Measurements from ENCODE around the gene GRK3. TPM values are rescaled to one million over a fixed set of nuclear protein-coding genes. Genes with fewer than 3 reads are reported as not detected.

GRK3 gene
- total RNA-seq, 1 experiment from 2014 or later = 14.6 TPM

- BruUV-seq (replicated peaks) = no TSS peak
- CTCF ChIA-PET = no interaction called here
- ATAC-seq = no peak
Measured at GRCh38 chr22:25554689-25555088, 9.8 kb upstream of the GRK3 start.

More at GRCh38 chr22:25554689-25555088, 9.8 kb upstream of the GRK3 start:
- no peaks in the 10 kb centered on the region for H4K20me1 ChIP-seq (ENCODE audit: insufficient read depth)
- H3K9me2 ChIP-seq (ENCODE audit: insufficient read depth) = no peaks in the 10 kb centered on the region
- H3K4me1 ChIP-seq (ENCODE audit: control insufficient read depth in 1 of 2, insufficient read depth in 2 of 2, low read length in 2 of 2) = no peaks in the 10 kb centered on the region
- POLR2A ChIA-PET = no interaction called here
- RAD21 ChIA-PET (ENCODE audit: low non-redundant PET in 1 of 2, low total read pairs in 2 of 2, uncharacterized antibody in 2 of 2, unreplicated experiment in 2 of 2) = no interaction called here
- H3K4me3 ChIP-seq (replicated peaks in 1 of 2; ENCODE audit: low read depth in 1 of 2, low read length in 2 of 2) = no peak overlapping the region
- H3K36me3 ChIP-seq (ENCODE audit: control insufficient read depth in 1 of 2, insufficient read depth in 2 of 2, low read length in 2 of 2) = no peaks in the 10 kb centered on the region
- H3K9ac ChIP-seq (ENCODE audit: low read length) = no peak overlapping the region
- H3K27me3 ChIP-seq (ENCODE audit: insufficient read depth, low read length) = no peaks in the 10 kb centered on the region
- no peaks in the 10 kb centered on the region for H3K79me2 ChIP-seq (ENCODE audit: insufficient read depth, low read length)
- TF ChIP-seq ZFX (IDR thresholded peaks at IDR 0.05) (no peak), EGR1 (IDR thresholded peaks at IDR 0.05; ENCODE audit: low read depth) (no peak), CTCF (IDR thresholded peaks at IDR 0.05 in 2 of 3, conservative IDR thresholded peaks at IDR 0.05 in 1 of 3; ENCODE audit: borderline replicate concordance in 1 of 3, insufficient read depth in 1 of 3, low read depth in 2 of 3, low read length in 2 of 3) (no peak), JUND (IDR thresholded peaks at IDR 0.05) (no peak), SIN3A (IDR thresholded peaks at IDR 0.05; ENCODE audit: low read depth) (no peak), SP1 (IDR thresholded peaks at IDR 0.05; ENCODE audit: low read depth) (no peak), YY1 (IDR thresholded peaks at IDR 0.05; ENCODE audit: extremely low read depth, insufficient replicate concordance, low read depth, low read length) (no peak), SRF (IDR thresholded peaks at IDR 0.05; ENCODE audit: low read depth) (no peak), ZNF274 (IDR thresholded peaks at IDR 0.05; ENCODE audit: low read depth, low read length) (no peak), RAD21 (IDR thresholded peaks at IDR 0.05; ENCODE audit: low read depth) (no peak)
- TF ChIP-seq, protein P1, sequence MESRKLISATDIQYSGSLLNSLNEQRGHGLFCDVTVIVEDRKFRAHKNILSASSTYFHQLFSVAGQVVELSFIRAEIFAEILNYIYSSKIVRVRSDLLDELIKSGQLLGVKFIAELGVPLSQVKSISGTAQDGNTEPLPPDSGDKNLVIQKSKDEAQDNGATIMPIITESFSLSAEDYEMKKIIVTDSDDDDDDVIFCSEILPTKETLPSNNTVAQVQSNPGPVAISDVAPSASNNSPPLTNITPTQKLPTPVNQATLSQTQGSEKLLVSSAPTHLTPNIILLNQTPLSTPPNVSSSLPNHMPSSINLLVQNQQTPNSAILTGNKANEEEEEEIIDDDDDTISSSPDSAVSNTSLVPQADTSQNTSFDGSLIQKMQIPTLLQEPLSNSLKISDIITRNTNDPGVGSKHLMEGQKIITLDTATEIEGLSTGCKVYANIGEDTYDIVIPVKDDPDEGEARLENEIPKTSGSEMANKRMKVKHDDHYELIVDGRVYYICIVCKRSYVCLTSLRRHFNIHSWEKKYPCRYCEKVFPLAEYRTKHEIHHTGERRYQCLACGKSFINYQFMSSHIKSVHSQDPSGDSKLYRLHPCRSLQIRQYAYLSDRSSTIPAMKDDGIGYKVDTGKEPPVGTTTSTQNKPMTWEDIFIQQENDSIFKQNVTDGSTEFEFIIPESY (IDR thresholded peaks at IDR 0.05; ENCODE audit: extremely low read depth, insufficient replicate concordance, low read length) = no peak
- TF ChIP-seq, protein P2, sequence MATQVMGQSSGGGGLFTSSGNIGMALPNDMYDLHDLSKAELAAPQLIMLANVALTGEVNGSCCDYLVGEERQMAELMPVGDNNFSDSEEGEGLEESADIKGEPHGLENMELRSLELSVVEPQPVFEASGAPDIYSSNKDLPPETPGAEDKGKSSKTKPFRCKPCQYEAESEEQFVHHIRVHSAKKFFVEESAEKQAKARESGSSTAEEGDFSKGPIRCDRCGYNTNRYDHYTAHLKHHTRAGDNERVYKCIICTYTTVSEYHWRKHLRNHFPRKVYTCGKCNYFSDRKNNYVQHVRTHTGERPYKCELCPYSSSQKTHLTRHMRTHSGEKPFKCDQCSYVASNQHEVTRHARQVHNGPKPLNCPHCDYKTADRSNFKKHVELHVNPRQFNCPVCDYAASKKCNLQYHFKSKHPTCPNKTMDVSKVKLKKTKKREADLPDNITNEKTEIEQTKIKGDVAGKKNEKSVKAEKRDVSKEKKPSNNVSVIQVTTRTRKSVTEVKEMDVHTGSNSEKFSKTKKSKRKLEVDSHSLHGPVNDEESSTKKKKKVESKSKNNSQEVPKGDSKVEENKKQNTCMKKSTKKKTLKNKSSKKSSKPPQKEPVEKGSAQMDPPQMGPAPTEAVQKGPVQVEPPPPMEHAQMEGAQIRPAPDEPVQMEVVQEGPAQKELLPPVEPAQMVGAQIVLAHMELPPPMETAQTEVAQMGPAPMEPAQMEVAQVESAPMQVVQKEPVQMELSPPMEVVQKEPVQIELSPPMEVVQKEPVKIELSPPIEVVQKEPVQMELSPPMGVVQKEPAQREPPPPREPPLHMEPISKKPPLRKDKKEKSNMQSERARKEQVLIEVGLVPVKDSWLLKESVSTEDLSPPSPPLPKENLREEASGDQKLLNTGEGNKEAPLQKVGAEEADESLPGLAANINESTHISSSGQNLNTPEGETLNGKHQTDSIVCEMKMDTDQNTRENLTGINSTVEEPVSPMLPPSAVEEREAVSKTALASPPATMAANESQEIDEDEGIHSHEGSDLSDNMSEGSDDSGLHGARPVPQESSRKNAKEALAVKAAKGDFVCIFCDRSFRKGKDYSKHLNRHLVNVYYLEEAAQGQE (IDR thresholded peaks at IDR 0.05; ENCODE audit: low read depth) = no peak
- no peak overlapping the region for H3K27ac ChIP-seq (ENCODE audit: low read depth, low read length)
- intact Hi-C loops (cut with micrococcal nuclease) = no loop called here
- H3K4me2 ChIP-seq (ENCODE audit: low read length) = no peak overlapping the region
- H2AFZ ChIP-seq (ENCODE audit: low read depth, low read length, poor library complexity, severe bottlenecking) = no peak overlapping the region
- DNase-seq (ENCODE audit: low read depth, low spot score) = no peak
- no peaks in the 10 kb centered on the region for H3K9me3 ChIP-seq (ENCODE audit: control insufficient read depth in 1 of 2, insufficient read depth in 1 of 2, low read depth in 1 of 2, low read length in 2 of 2)
